Left ventricle myocardium inferior (tissue), 1 donor: ENCODE results near the gene ZDHHC14. TPM values are rescaled to one million over a fixed set of nuclear protein-coding genes. Genes with fewer than 3 reads are reported as not detected.

ENCODE experiments used
- DNase-seq: peaks from one replicate; pipeline ENCODE4 v3.0.0-alpha.2; 2020
- H3K27ac ChIP-seq: fragments of 200-600 bp; replicated peaks from 2 replicates; pipeline ENCODE4 v1.8.0; 2021
- H3K27me3 ChIP-seq: fragments of 200-600 bp; 2 replicates; pipeline ENCODE4 v1.8.0; 2021; ENCODE audit warnings: low read depth
- H3K36me3 ChIP-seq: fragments of 200-600 bp; 2 replicates; pipeline ENCODE4 v1.8.0; 2021
- H3K4me1 ChIP-seq: fragments of 200-600 bp; 2 replicates; pipeline ENCODE4 v1.8.0; 2021
- H3K4me3 ChIP-seq: fragments of 200-600 bp; 2 replicates; pipeline ENCODE4 v1.8.0; 2021; ENCODE audit warnings: mild to moderate bottlenecking, moderate library complexity
- H3K9me3 ChIP-seq: fragments of 200-600 bp; replicated peaks from 2 replicates; pipeline ENCODE4 v1.8.0; 2021
- intact Hi-C: fragments of 100-400 bp; cut with micrococcal nuclease; formaldehyde crosslinking; loops from one replicate; pipeline ENCODE4 v1.11.0; 2022
- total RNA-seq: library from RNA; stranded (reverse); fragmentation: NEBNext Ultra II Directional; extraction: Animal tissue kit (Norgen Biotek cat#: 25700); gene quantifications from one replicate; pipeline ENCODE4 v1.2.1, GENCODE V29; 2021
- TF ChIP-seq, protein P1 (sequence below): fragments of 200-600 bp; IDR thresholded peaks from 2 replicates; pipeline ENCODE4 v1.8.0; 2021; ENCODE audit warnings: antibody characterized with exemption, mild to moderate bottlenecking, borderline replicate concordance
- donor health status: DM: no; HTN: yes; CAD: no; lungs with severe emphysema.

Gene ZDHHC14
- total RNA-seq, 1 donor from 2014 or later: 10.0 TPM

DNA sequence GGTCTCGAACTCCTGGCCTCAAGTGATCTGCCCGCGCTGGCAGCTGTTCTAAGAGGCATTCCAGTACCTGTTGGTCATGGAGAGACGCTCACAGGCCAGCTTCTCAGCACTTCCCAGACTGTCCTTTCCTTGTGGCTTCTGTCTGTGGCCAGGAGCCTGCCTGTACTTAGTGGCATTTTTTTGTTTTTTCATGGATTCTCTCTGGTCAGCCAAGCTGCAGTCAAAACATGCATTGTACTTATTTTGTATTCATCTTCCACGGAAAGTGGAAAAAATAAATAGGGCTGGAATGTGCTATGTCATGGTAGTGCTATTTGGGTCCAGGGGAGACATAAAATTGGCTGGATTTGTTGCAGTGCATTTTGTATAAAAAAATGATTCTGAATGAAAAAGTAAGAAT is 29.1 kb downstream of the ZDHHC14 start:
- H3K27me3 ChIP-seq: no peaks in the 10 kb centered on the region
- no peak for DNase-seq
- H3K4me1 ChIP-seq: peaks cover 25% of the 10 kb centered on the region
- no peaks in the 10 kb centered on the region for H3K36me3 ChIP-seq
- TF ChIP-seq, protein P1, sequence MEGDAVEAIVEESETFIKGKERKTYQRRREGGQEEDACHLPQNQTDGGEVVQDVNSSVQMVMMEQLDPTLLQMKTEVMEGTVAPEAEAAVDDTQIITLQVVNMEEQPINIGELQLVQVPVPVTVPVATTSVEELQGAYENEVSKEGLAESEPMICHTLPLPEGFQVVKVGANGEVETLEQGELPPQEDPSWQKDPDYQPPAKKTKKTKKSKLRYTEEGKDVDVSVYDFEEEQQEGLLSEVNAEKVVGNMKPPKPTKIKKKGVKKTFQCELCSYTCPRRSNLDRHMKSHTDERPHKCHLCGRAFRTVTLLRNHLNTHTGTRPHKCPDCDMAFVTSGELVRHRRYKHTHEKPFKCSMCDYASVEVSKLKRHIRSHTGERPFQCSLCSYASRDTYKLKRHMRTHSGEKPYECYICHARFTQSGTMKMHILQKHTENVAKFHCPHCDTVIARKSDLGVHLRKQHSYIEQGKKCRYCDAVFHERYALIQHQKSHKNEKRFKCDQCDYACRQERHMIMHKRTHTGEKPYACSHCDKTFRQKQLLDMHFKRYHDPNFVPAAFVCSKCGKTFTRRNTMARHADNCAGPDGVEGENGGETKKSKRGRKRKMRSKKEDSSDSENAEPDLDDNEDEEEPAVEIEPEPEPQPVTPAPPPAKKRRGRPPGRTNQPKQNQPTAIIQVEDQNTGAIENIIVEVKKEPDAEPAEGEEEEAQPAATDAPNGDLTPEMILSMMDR: no peak
- no peak overlapping the region for H3K27ac ChIP-seq
- intact Hi-C loops: no loop called here
- no peaks in the 10 kb centered on the region for H3K9me3 ChIP-seq
- H3K4me3 ChIP-seq: no peak overlapping the region

DNA sequence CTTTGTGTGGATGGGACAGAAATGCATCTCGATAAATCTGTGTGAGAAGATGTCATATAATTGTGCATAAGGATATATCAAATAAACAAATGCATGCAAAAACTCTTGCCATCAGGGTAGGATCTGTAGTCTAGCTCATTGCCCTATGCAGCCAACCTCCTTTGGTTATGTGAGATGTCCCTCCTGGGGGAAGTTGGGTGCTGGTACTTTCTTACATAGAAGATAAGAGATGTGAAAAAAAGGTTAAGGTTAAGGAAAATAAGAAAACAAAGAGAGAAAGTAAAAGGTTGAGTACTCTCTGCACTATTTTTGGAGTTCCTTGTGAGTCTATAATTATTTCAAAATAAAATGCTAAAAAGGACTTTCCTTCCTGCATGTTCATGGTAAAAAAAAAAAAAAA is 30.4 kb downstream of the ZDHHC14 start:
- H3K9me3 ChIP-seq: no peaks in the 10 kb centered on the region
- peaks cover 16% of the 10 kb centered on the region for H3K4me1 ChIP-seq
- no peaks in the 10 kb centered on the region for H3K27me3 ChIP-seq
- H3K36me3 ChIP-seq: no peaks in the 10 kb centered on the region
- TF ChIP-seq, protein P1: no peak
- no peak overlapping the region for H3K4me3 ChIP-seq
- H3K27ac ChIP-seq: no peak overlapping the region
- no peak for DNase-seq
- intact Hi-C loops: no loop called here

DNA sequence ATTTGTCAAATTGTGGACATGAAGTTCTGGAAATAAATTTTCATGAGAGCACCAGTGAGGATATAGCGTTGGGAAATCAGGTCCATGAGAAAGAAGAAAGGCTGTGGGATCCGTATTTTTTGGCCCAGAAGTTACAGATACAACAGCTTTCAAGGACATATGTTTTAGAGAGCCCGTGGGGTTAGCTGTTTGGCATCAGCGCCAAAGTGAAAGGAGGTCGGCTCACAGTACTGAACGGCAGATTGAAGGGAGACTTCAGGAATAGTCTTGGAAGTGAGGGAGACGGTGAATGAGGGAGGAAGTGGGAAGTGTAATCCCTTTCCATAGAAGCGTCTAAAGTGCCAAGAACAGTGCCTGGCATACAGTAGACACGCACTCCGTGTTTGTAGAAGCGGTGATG is 31.8 kb downstream of the ZDHHC14 start:
- DNase-seq: no peak
- Histone ChIP-seq H3K27me3 (no peaks in the 10 kb centered on the region), H3K27ac (no peak overlapping the region), H3K4me3 (no peak overlapping the region), H3K36me3 (no peaks in the 10 kb centered on the region), H3K4me1 (peaks cover 7% of the 10 kb centered on the region), H3K9me3 (no peaks in the 10 kb centered on the region)
- TF ChIP-seq, protein P1: no peak
- intact Hi-C loops: no loop called here

DNA sequence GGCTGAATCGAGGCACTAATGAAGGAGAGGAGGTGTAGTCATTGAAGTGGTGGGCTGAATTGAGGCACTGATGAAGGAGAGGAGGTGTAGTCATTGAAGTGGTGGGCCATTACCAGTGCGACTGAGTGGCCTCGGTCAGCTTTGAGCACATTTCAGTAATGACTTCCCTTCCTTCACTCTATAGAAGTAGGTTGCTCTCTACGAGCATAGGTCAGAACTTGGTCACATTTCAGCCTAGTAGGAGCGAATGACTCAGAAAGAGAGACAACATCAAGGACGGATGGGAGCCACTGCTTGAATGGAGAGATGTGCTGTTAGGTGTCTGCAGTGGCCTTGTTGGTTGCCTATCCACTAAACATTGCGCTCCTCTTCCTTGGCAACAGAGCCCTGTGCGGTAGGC is 39.5 kb downstream of the ZDHHC14 start:
- Histone ChIP-seq H3K4me1 (peaks cover 13% of the 10 kb centered on the region), H3K27ac (no peak overlapping the region), H3K4me3 (no peak overlapping the region), H3K9me3 (peaks cover 8% of the 10 kb centered on the region), H3K36me3 (no peaks in the 10 kb centered on the region), H3K27me3 (no peaks in the 10 kb centered on the region)
- DNase-seq: no peak
- intact Hi-C loops: no loop called here
- TF ChIP-seq, protein P1: no peak

DNA sequence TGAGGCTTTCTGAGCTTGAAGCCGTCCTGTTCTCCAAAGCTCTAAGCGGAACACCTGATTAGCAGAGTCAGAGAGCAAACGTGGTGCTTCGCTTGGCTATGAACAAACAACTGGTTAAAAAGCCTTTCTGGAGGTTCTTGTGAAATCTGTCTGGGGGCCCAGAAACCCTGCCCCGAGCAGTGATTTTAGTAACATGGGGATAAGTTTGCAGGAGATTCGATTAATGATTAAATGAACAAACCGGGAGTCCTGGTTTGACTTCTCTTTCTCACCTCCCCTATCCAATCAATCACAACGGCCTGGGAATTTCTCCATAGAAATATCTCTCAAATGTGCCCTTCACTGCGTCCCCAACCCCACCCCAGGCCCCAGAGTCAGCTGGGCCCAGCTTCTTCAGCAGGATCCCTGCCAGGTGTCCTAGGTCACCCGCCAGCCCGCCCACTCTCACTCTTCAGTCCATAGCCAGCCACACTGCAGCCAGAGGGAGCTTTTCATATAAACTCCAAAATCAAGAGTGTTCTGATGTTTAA is 43.6 kb downstream of the ZDHHC14 start:
- Histone ChIP-seq H3K27me3 (no peaks in the 10 kb centered on the region), H3K36me3 (no peaks in the 10 kb centered on the region), H3K4me1 (peaks cover 44% of the 10 kb centered on the region), H3K27ac (no peak overlapping the region), H3K4me3 (no peak overlapping the region), H3K9me3 (peaks cover under 1% of the 10 kb centered on the region)
- intact Hi-C loops: no loop called here
- DNase-seq: no peak
- TF ChIP-seq, protein P1: peak; percentile 27
